GM18867 (cell line): ENCODE data around the gene SEC61B.

Source experiments
- ATAC-seq: cut with Tn5 transposase; IDR thresholded peaks from one replicate; pipeline ENCODE4 v1.9.1; 2021; ENCODE audit warnings: mild to moderate bottlenecking, moderate library complexity; ENCODE audit not compliant: unreplicated experiment

The SEC61B gene

GRCh38 chr9:99269416-99269815 is 47.3 kb downstream of the SEC61B start:
- no peak for ATAC-seq

- no peak for ATAC-seq
Observed at GRCh38 chr9:99270491-99270890, 48.4 kb downstream of the SEC61B start.

- no peak for ATAC-seq
Observed at GRCh38 chr9:99272836-99273235, 50.8 kb downstream of the SEC61B start.

DNA sequence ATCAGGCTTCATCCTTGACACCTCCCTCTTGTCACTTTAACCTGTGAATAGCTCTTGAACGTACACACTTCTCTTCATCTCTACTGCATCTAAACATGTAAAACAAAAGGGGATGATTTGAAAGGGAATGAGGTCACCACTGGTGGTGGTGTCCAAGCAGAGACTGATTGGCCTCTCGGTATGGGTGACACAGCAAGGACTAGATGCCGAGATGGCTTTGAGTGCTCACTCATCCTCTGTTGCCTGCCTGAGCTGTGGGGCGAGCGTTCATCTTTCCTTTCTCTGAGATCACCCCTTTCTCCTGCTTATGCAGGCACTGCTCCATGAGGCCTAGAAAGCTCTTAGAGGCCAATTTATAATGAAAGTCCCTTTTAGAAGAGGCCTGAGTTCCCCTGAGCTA is 51.9 kb downstream of the SEC61B start:
- ATAC-seq = no peak

- no peak for ATAC-seq
Observed at GRCh38 chr9:99274495-99274894, 52.4 kb downstream of the SEC61B start.
